Anterior cingulate cortex (tissue), 58 donors: ENCODE data around the gene CIDEC.
"Not testable (repeated sequence)": the region's sequence is repeated elsewhere in the genome, so short reads cannot be mapped to it uniquely, and the experiment has no call there.

ENCODE experiments used
- DNase-seq, 58 donors: peaks; one replicate each; lab custom pipeline; 2025; lab: John Stamatoyannopoulos, UW

CIDEC gene

GRCh38 chr3:9851926-9852325 is 28.1 kb downstream of the CIDEC start:
- peak in 1 of 58 donors; percentile 34 for DNase-seq

DNA sequence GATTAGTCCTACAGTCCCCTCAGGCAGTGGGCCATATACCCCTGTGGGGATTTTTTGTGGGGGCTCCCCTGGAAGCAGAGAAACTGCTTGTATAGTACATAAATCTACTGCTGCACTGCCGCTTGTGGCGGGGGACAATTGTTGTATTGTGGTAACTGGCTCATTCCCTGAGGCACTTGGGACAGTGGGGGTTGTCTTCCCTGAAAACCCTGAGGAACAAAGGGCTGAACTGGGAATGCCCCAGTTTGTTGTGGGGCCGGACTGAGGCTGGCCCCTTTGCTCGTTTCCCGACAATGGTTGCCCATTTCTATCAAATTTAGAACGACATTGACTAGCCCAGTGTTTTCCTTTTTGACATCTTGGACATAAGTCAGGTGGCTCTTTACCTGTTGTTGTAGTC is 28.7 kb downstream of the CIDEC start:
- DNase-seq = peak in 7 of 58 donors; percentile 6 to 28 (median 15)

DNA sequence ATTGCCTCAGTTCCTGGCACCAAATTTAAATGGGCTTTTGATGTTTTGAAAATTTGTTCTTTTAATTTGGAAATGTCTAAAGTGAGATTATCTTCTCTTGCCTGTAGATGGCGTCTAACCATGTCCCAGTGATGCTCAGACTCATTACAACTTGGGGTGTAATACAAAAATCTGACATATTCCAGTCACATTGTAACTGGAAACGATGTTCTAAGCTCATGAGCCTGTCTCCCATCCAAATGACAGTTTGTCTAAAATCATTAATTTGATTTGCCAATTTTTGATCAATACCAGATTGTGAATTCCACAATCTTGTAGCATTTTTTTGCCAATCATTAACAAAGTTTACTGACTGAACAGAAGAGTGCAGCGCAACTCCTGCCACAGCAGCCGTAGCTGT is 31.2 kb downstream of the CIDEC start:
- DNase-seq = peak in 2 of 58 donors; percentile 20 to 22

DNA sequence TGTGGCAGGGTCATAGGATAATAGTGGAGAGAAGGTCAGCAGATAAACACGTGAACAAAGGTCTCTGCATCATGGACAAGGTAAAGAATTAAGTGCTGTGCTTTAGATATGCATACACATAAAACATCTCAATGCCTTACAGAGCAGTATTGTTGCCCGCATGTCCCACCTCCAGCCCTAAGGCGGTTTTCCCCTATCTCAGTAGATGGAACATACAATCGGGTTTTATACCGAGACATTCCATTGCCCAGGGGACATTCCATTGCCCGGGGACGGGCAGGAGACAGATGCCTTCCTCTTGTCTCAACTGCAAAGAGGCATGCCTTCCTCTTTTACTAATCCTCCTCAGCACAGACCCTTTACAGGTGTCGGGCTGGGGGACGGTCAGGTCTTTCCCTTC is 32.2 kb downstream of the CIDEC start:
- not testable (repeated sequence) for DNase-seq

GRCh38 chr3:9846931-9847488 is 33.0 kb downstream of the CIDEC start:
- no peak for DNase-seq

- DNase-seq = no peak
These were observed 33.8 kb downstream of the CIDEC start for GRCh38 chr3:9846231-9846630.

DNA sequence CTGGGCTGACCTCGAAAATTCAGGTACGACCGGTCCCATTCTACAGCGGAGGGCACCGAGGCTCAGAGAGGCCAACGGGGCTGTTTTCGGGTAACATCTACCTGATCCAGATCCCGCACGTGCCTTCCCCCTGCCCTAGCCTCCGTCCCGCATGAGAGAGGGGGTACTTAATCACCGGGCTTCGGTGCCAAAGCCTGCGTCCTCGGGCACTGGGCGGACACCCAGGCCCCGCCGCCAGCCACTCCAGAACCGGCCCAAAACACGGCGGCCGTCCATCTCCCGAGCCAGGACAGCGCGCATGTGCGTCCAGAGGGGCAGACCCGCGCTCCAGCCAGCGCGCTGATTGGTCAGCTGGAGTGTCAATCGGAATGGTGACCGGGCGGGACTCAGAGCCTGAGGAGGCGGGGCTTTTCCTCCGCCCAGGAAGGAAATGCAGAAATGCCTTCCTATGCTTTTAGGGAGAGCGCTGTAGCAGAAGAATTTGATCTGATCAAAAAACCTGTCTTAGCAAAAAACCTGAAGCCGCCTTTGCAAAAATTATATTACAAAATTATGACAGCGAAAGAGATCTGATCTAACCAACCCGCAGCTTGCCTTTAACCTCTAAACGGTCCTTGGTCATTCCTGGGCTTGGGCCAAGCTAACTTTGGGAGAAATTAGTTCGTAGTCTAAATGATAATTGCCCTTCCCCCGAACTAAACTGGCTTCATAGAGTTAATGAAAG is 36.2 kb downstream of the CIDEC start, which contains the start of gene RPUSD3:
Gene RPUSD3, minus strand, starts transcription at position 294 of the 724 bp plus-strand sequence. Its CDS starts 18 bp downstream, at position 276.
- DNase-seq = peak; percentile 66 to 99 (median 96)

- DNase-seq = no peak
These were observed 39.0 kb downstream of the CIDEC start for GRCh38 chr3:9841015-9841414.

GRCh38 chr3:9838856-9839255 is 41.2 kb downstream of the CIDEC start:
- DNase-seq = no peak

DNA sequence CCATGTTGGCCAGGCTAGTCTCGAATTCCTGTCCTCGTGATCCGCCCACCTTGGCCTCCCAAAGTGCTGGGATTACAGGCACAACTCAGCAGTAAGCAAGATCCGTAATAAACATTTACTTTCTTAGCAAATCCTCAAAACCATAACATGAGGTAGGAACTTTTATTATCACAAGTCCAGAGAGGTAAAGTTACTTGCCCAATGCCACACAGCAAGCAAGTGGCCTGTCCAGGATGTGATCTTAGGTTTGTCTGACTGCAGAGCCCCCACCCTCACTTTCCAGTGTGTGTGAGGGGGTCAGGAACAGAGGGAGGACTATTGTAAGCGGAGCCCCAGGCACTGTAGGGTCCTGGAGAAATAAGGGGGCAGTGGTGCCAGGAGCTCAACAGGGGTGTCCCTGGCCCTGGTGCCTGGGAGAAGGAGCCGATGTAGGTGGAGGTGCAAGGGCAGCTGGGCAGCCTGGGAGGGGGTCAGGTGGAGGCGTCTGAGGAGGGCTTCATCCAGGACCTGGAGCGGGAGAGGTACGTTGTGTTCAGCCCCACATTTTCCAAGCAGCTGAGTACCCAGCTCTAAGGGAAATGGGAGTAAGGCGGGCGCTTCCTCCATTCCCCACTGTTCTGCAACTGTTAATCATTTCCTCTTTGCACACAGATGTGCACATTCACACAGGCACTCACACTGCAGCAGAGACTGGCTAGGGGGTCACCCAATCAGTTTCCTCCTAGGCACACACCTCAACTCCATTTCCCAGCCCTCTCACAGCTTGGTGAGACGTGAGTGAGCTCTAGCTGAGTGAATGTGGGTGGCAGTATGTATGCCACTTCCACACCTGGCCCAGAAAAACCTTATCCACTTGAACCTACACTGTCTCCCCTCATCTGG is 42.1 kb downstream of the CIDEC start:
- DNase-seq = no peak

DNA sequence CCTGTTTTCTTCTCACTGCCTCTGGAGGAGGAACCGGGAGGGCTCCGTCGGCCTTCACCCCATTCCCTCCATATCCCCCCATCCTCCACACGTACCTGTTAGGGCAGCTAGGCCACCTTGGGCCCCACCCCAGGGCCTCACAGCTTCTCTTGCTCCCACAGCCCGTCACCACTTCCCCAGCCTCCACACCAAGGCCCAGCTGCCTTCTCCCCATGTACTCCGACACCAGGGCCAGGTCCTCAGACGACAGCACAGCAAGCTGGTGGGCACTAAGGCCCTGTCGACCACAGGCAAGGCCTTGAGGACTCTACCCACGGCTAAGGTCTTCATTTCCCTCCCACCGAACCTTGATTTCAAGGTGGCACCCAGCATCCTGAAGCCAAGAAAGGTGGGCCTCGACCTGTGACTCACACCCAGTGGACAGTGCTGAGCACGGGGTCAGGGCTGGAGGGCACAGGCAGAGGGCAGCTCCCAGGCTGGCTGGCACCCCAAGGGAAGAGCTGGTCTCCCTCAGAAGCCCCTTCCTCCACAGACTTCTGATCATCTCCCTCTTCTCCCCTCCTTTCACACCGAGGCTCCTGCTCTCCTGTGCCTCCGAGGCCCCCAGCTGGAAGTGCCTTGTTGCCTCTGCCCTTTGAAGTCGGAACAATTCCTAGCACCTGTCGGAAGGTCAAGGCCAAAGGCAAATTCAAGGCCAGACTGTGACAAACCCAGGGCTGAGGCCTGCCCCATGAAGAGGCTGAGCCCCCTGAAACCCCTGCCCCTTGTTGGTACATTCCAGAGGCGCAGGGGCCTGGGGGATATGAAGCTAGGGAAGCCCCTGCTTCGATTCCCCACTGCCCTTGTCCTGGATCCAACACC is 45.3 kb downstream of the CIDEC start:
- DNase-seq = no peak

DNA sequence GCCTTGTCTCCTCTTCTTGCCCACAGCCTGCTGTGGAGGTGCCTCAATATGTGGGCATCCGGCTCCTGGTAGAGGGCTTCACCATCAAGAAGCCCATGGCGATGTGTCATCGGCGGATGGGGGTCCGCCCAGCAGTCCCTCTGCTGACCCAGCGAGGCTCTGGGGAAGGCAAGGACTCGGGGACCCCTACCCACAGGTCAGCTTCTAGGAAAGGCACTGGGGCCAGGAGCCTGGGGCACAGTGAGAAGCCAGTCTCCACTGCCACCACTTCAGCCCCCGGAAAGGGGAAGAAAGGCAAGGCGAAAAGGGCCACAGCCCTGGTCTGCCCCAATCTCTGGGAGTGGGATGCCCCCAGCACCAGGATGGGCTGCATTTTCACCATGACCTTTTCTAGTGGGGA is 47.0 kb downstream of the CIDEC start:
- DNase-seq = no peak

DNA sequence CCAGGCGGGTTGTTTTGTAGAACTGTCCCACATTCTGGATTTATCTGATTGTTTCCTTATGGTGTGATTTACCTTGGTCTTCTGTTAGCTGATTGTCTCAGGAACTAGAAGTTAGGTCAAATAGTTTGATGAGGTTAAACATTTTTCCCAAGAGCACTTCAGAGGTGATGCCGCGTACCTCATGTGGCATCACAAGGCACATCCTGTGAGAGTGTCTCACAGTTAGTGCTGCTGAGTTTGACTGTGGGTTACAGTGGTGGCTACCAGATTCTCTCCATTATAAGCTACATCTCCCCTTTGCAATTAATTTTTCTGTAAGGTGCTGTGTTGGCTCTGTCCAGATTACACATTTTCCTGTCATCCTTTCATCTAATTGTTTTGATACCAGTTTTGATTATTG is 48.8 kb downstream of the CIDEC start:
- DNase-seq = no peak

GRCh38 chr3:9828801-9829755 is 51.0 kb downstream of the CIDEC start:
- no peak for DNase-seq

DNA sequence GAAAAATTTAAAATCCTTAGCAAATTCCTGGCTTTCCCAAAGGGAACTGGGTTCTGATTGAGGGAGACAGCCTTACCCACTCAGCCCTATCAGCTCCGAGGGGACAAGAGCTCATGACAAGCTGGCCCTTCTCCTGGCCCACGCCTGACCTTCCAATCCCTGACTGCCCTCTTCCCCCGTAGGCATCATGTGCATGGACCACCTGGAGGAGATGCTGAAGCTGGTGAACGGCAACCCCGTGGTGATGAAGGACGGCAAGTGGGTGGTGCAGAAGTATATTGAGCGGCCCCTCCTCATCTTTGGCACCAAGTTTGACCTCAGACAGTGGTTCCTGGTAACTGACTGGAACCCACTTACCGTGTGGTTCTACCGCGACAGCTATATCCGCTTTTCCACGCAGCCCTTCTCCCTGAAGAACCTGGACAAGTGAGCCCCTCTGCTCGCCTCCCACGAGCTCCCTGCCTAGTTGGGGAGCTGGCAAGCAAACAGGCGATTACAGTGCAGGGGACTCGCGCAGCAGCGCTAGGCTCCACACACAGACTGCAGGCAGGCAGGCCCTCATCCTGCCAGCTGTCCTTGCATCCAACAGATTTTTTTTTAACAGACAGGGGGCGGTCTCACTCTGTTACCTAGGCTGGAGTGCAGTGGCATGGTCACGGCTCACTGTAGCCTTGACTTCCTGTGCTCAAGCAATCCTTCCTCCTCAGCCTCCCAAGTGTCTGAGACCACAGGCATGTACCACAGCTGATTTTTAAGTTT is 53.1 kb downstream of the CIDEC start:
- peak in 1 of 58 donors; percentile 10 for DNase-seq

GRCh38 chr3:9825451-9826040 is 54.5 kb downstream of the CIDEC start:
- DNase-seq = no peak

DNA sequence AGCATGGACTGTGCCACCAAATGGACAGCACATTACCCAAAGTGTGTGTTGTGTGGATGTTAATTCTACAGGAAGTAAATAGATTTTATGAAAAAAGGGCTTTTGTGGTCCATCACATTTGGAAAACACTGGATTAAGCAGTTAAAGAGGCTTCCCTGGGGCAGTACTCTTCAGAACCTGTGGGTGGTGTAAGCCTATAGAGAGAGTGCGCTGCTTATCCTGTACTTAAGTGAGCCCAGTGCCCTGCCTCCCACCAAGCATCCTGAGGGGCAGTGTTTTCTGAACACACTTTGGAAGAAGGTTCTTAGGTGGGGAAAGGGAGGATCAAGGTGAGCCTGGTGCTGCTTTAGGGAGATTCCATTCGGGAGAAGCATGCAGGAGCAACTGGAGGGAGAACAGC is 59.1 kb downstream of the CIDEC start:
- no peak for DNase-seq

DNA sequence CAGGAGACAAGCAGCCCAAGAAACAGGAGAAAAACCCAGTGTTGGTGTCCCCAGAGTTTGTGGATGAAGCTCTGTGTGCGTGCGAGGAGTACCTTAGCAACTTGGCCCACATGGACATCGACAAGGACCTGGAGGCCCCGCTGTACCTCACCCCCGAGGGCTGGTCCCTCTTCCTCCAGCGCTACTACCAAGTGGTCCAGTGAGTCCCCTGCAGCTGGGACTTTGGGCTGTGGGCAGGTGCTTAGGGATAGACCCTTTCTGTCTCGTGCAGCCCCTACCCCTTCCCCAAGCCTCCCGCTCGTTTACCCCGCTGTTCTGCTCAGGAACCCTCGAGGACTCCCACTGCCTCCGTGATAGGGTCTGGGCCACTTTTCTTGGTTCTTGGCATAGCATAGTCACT is 59.5 kb downstream of the CIDEC start:
- no peak for DNase-seq
